ENCODE results near the gene ARHGAP30.
A peak's percentile ranks its signal among the peaks of the same experiment; 100 is the strongest.

ARHGAP30 gene

GRCh38 chr1:161089938-161090337 lies 20.2 kb upstream of the ARHGAP30 start:
- H3K27ac ChIP-seq: peak overlapping the region; percentile 66

GRCh38 chr1:161089251-161089924 lies 19.7 kb upstream of the ARHGAP30 start, which contains the start of gene NECTIN4:
TSS of gene NECTIN4 (minus strand) at chr1:161089558. CDS start at chr1:161089296, 262 bp downstream.
- TF ChIP-seq ZFX (IDR thresholded peaks at IDR 0.05) (no peak), CTCF (conservative IDR thresholded peaks at IDR 0.05) (no peak)
- H3K27ac ChIP-seq: peak within 1 kb of the TSS; percentile 66

More at GRCh38 chr1:161089938-161090337, 20.2 kb upstream of the ARHGAP30 start:
- TF ChIP-seq CTCF (conservative IDR thresholded peaks at IDR 0.05): no peak
- no peak for TF ChIP-seq ZFX (IDR thresholded peaks at IDR 0.05)

GRCh38 chr1:161088587-161089110 lies 19.0 kb upstream of the ARHGAP30 start:
- TF ChIP-seq ZFX (IDR thresholded peaks at IDR 0.05) (no peak), CTCF (conservative IDR thresholded peaks at IDR 0.05) (no peak)
- peak overlapping the region; percentile 66 for H3K27ac ChIP-seq

- TF ChIP-seq ZFX (IDR thresholded peaks at IDR 0.05) (no peak), CTCF (conservative IDR thresholded peaks at IDR 0.05) (no peak)
- no peak overlapping the region for H3K27ac ChIP-seq
Observed at GRCh38 chr1:161086457-161086856, 16.8 kb upstream of the ARHGAP30 start.

- TF ChIP-seq ZFX (IDR thresholded peaks at IDR 0.05) (no peak), CTCF (conservative IDR thresholded peaks at IDR 0.05) (no peak)
- H3K27ac ChIP-seq: no peak overlapping the region
Observed at GRCh38 chr1:161085165-161085564, 15.5 kb upstream of the ARHGAP30 start.

- no peak for TF ChIP-seq CTCF (conservative IDR thresholded peaks at IDR 0.05)
- H3K27ac ChIP-seq: peak overlapping the region; percentile 51; the same call in 1 of the 2 replicates
Observed at GRCh38 chr1:161084597-161084988, 14.9 kb upstream of the ARHGAP30 start.

GRCh38 chr1:161083748-161084596 lies 14.3 kb upstream of the ARHGAP30 start:
- peak overlapping the region; percentile 51 for H3K27ac ChIP-seq
- no peak for TF ChIP-seq CTCF (conservative IDR thresholded peaks at IDR 0.05)
- TF ChIP-seq ZFX (IDR thresholded peaks at IDR 0.05): no peak
